ENCODE results near the gene SLC27A3. TPM values are rescaled to one million over a fixed set of nuclear protein-coding genes. Genes with fewer than 3 reads are reported as not detected.

SLC27A3 gene
- polyA plus RNA-seq, 1 donor from 2014 or later, result 30.6 TPM

DNA sequence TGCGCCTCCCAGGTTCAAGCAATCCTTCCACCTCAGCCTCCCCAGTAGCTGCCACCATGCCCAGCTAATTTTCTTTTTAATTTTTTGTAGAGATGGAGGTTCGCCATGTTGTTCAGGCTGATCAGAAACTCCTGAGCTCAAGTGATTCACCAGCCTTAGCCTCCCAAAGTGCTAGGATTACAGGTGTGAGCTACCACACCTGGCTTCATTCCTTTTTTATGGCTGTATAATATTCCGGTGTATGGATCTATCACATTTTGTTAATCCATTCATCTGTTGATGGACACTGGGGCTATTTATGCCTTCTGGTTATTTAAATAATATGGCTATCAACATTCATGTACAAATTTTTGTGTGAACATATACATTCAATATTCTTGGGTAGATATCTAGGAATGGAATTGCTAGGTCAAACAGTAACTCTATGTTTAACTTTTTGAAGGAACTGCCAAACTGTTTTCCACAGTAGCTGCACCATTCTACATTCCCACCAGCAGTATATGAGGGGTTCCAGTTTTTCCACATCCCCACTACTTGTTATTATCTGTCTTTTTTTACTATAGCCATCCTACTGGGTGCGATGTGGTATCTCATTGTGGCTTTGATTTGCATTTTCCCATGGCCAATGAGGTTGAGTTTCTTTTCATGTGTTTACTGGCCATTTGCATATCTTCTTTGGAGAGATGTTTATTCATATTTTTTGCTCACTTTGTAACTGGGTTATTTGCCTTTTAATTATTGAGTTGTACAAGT is 11.0 kb downstream of the SLC27A3 start:
- no peaks in the 10 kb centered on the region for H3K9me2 ChIP-seq (ENCODE audit: insufficient read depth, low read length)
- H3K4me3 ChIP-seq (ENCODE audit: low read length), result no peak overlapping the region
- H3K27me3 ChIP-seq (ENCODE audit: insufficient read depth, low read depth, low read length), result no peaks in the 10 kb centered on the region
- no peaks in the 10 kb centered on the region for H3K9me3 ChIP-seq (ENCODE audit: low read length)
- no peak overlapping the region for H3K4me2 ChIP-seq (ENCODE audit: low read length)
- H3K27ac ChIP-seq (ENCODE audit: low read length), result no peak overlapping the region
- TF ChIP-seq POLR2AphosphoS5 (IDR thresholded peaks at IDR 0.05) (no peak), EP300 (conservative IDR thresholded peaks at IDR 0.05; ENCODE audit: poor library complexity, severe bottlenecking) (no peak), RAD21 (conservative IDR thresholded peaks at IDR 0.05) (no peak), MXI1 (conservative IDR thresholded peaks at IDR 0.05; ENCODE audit: poor library complexity, severe bottlenecking) (no peak), EZH2 (IDR thresholded peaks at IDR 0.05; ENCODE audit: borderline replicate concordance, insufficient read depth, low read length, poor library complexity, severe bottlenecking) (no peak), SMC3 (conservative IDR thresholded peaks at IDR 0.05; ENCODE audit: poor library complexity) (no peak), TAF1 (IDR thresholded peaks at IDR 0.05; ENCODE audit: low read depth) (no peak)
- TF ChIP-seq, protein P1, sequence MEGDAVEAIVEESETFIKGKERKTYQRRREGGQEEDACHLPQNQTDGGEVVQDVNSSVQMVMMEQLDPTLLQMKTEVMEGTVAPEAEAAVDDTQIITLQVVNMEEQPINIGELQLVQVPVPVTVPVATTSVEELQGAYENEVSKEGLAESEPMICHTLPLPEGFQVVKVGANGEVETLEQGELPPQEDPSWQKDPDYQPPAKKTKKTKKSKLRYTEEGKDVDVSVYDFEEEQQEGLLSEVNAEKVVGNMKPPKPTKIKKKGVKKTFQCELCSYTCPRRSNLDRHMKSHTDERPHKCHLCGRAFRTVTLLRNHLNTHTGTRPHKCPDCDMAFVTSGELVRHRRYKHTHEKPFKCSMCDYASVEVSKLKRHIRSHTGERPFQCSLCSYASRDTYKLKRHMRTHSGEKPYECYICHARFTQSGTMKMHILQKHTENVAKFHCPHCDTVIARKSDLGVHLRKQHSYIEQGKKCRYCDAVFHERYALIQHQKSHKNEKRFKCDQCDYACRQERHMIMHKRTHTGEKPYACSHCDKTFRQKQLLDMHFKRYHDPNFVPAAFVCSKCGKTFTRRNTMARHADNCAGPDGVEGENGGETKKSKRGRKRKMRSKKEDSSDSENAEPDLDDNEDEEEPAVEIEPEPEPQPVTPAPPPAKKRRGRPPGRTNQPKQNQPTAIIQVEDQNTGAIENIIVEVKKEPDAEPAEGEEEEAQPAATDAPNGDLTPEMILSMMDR (IDR thresholded peaks at IDR 0.05; ENCODE audit: poor library complexity, severe bottlenecking), result no peak
- TF ChIP-seq, protein P2, sequence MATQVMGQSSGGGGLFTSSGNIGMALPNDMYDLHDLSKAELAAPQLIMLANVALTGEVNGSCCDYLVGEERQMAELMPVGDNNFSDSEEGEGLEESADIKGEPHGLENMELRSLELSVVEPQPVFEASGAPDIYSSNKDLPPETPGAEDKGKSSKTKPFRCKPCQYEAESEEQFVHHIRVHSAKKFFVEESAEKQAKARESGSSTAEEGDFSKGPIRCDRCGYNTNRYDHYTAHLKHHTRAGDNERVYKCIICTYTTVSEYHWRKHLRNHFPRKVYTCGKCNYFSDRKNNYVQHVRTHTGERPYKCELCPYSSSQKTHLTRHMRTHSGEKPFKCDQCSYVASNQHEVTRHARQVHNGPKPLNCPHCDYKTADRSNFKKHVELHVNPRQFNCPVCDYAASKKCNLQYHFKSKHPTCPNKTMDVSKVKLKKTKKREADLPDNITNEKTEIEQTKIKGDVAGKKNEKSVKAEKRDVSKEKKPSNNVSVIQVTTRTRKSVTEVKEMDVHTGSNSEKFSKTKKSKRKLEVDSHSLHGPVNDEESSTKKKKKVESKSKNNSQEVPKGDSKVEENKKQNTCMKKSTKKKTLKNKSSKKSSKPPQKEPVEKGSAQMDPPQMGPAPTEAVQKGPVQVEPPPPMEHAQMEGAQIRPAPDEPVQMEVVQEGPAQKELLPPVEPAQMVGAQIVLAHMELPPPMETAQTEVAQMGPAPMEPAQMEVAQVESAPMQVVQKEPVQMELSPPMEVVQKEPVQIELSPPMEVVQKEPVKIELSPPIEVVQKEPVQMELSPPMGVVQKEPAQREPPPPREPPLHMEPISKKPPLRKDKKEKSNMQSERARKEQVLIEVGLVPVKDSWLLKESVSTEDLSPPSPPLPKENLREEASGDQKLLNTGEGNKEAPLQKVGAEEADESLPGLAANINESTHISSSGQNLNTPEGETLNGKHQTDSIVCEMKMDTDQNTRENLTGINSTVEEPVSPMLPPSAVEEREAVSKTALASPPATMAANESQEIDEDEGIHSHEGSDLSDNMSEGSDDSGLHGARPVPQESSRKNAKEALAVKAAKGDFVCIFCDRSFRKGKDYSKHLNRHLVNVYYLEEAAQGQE (IDR thresholded peaks at IDR 0.05; ENCODE audit: borderline replicate concordance), result no peak
- no peaks in the 10 kb centered on the region for H3K79me2 ChIP-seq (replicated peaks; ENCODE audit: insufficient read depth, low read length)
- H3K36me3 ChIP-seq (ENCODE audit: insufficient read depth, low read length), result no peaks in the 10 kb centered on the region
- no peak overlapping the region for H3K9ac ChIP-seq (ENCODE audit: low read length)
- no peaks in the 10 kb centered on the region for H4K20me1 ChIP-seq (ENCODE audit: insufficient read depth)
- H2AFZ ChIP-seq (ENCODE audit: low read depth, low read length), result no peak overlapping the region
- H3F3A ChIP-seq (ENCODE audit: insufficient read depth, low read length, poor library complexity, severe bottlenecking), result no peaks in the 10 kb centered on the region

DNA sequence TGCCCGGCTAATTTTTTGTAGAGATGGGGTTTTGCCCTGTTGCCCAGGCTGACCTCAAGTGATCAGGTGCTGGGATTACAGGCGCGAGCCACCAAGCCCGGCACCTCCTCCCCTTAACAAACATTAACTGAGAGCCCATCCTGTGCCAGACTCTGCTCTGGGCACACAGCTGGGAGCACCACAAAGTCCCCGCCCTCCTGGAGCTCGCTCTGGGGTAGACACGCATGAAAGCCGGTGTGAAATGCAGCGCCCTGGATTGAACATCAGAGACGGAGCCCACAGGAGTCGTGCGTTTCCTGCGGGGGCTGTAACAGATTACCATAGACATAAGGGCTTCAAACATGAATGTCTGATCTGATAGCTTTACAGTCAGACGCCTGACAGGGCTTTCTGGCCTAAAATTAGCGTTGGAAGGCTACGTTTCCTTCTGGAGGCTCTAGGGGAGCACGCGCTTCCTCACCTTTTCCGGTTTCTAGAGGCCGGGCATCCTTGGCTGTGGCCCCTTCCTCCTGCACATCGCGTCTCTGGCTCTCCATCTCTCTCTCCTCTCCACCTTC is 14.3 kb downstream of the SLC27A3 start:
- Histone ChIP-seq H3K36me3 (ENCODE audit: insufficient read depth, low read length) (no peaks in the 10 kb centered on the region), H3K79me2 (replicated peaks; ENCODE audit: insufficient read depth, low read length) (no peaks in the 10 kb centered on the region), H4K20me1 (ENCODE audit: insufficient read depth) (no peaks in the 10 kb centered on the region), H3K27ac (ENCODE audit: low read length) (no peak overlapping the region), H3K4me3 (ENCODE audit: low read length) (no peak overlapping the region), H3K9me3 (ENCODE audit: low read length) (no peaks in the 10 kb centered on the region), H3K27me3 (ENCODE audit: insufficient read depth, low read depth, low read length) (no peaks in the 10 kb centered on the region), H3K9me2 (ENCODE audit: insufficient read depth, low read length) (no peaks in the 10 kb centered on the region), H3K9ac (ENCODE audit: low read length) (no peak overlapping the region), H2AFZ (ENCODE audit: low read depth, low read length) (no peak overlapping the region), H3F3A (ENCODE audit: insufficient read depth, low read length, poor library complexity, severe bottlenecking) (no peaks in the 10 kb centered on the region), H3K4me2 (ENCODE audit: low read length) (no peak overlapping the region)
- no peak for TF ChIP-seq TAF1 (IDR thresholded peaks at IDR 0.05; ENCODE audit: low read depth)

All from neural cell (in vitro differentiated cells).